ENCODE measurements around the gene FNBP1L.

Gene FNBP1L

DNA sequence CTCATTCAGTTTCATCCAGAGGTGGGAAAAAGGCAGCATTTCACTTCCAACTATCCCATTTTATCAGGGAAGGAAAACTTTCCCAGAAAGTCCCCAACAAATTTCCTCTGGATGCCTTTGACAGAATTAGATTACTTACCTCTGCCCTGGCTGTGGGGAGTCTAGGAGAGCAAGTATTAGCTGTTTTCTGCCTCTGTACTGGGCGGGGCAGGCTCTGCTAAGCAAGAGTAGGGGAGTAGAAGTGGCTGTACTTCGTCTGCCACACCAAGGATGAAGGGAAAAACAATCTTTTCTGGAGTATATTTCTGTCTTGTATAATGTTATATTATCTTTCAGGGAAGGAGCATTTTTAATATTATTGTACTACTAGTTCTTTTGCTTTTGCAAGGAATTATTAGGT is 78.5 kb downstream of the FNBP1L start:
- H3K9me3 ChIP-seq (ENCODE audit: control insufficient read depth in 2 of 2, low read length in 2 of 2), result no peaks in the 10 kb centered on the region
- no peaks in the 10 kb centered on the region for H3K36me3 ChIP-seq (ENCODE audit: control insufficient read depth in 2 of 2, insufficient read depth in 2 of 2, low read length in 2 of 2)
- H3K27ac ChIP-seq (ENCODE audit: low read length), result no peak overlapping the region
- H3K27me3 ChIP-seq (ENCODE audit: control insufficient read depth in 1 of 2, insufficient read depth in 2 of 2, low read length in 2 of 2), result no peaks in the 10 kb centered on the region
- H3K4me1 ChIP-seq (ENCODE audit: control insufficient read depth, insufficient read depth, low read length), result no peaks in the 10 kb centered on the region
- no peak overlapping the region for H3K4me3 ChIP-seq (ENCODE audit: low read length in 2 of 2)
- no peak overlapping the region for H3K9ac ChIP-seq (ENCODE audit: low read length in 2 of 2)

GRCh38 chr1:93528412-93528811 is 80.5 kb downstream of the FNBP1L start:
- Histone ChIP-seq H3K27ac (ENCODE audit: low read length) (no peak overlapping the region), H3K4me1 (ENCODE audit: control insufficient read depth, insufficient read depth, low read length) (no peaks in the 10 kb centered on the region), H3K36me3 (ENCODE audit: control insufficient read depth in 2 of 2, insufficient read depth in 2 of 2, low read length in 2 of 2) (no peaks in the 10 kb centered on the region), H3K9me3 (ENCODE audit: control insufficient read depth in 2 of 2, low read length in 2 of 2) (no peaks in the 10 kb centered on the region), H3K4me3 (ENCODE audit: low read length in 2 of 2) (no peak overlapping the region), H3K9ac (ENCODE audit: low read length in 2 of 2) (no peak overlapping the region), H3K27me3 (ENCODE audit: control insufficient read depth in 1 of 2, insufficient read depth in 2 of 2, low read length in 2 of 2) (no peaks in the 10 kb centered on the region)

- Histone ChIP-seq H3K4me1 (ENCODE audit: control insufficient read depth, insufficient read depth, low read length) (no peaks in the 10 kb centered on the region), H3K27ac (ENCODE audit: low read length) (no peak overlapping the region), H3K27me3 (ENCODE audit: control insufficient read depth in 1 of 2, insufficient read depth in 2 of 2, low read length in 2 of 2) (no peaks in the 10 kb centered on the region), H3K9me3 (ENCODE audit: control insufficient read depth in 2 of 2, low read length in 2 of 2) (no peaks in the 10 kb centered on the region), H3K36me3 (ENCODE audit: control insufficient read depth in 2 of 2, insufficient read depth in 2 of 2, low read length in 2 of 2) (no peaks in the 10 kb centered on the region), H3K4me3 (ENCODE audit: low read length in 2 of 2) (no peak overlapping the region), H3K9ac (ENCODE audit: low read length in 2 of 2) (no peak overlapping the region)
Measured at GRCh38 chr1:93531193-93531592, 83.3 kb downstream of the FNBP1L start.

GRCh38 chr1:93532780-93533378 is 85.0 kb downstream of the FNBP1L start:
- H3K4me1 ChIP-seq (ENCODE audit: control insufficient read depth, insufficient read depth, low read length), result no peaks in the 10 kb centered on the region
- H3K36me3 ChIP-seq (ENCODE audit: control insufficient read depth in 2 of 2, insufficient read depth in 2 of 2, low read length in 2 of 2), result no peaks in the 10 kb centered on the region
- no peak overlapping the region for H3K9ac ChIP-seq (ENCODE audit: low read length in 2 of 2)
- H3K27ac ChIP-seq (ENCODE audit: low read length), result no peak overlapping the region
- no peak overlapping the region for H3K4me3 ChIP-seq (ENCODE audit: low read length in 2 of 2)
- no peaks in the 10 kb centered on the region for H3K27me3 ChIP-seq (ENCODE audit: control insufficient read depth in 1 of 2, insufficient read depth in 2 of 2, low read length in 2 of 2)
- H3K9me3 ChIP-seq (ENCODE audit: control insufficient read depth in 2 of 2, low read length in 2 of 2), result no peaks in the 10 kb centered on the region

DNA sequence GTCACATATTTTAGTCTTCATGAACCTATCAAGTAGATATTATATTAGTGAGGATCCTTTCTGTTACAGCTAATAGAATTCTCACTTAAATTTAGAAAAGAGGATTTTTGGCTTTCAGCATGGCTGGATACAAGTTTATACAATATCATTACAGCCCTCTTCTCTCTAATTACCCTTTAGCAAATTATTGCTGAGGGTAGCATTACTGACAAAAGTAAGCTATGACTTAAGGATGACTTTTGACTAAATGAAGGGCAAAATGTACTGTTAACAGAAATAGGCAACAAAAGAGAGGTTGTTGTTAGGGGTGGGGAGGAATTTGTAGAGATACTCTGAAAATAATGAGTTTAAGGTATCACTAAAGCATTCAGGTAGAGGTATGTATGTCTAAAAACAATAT is 85.8 kb downstream of the FNBP1L start:
- Histone ChIP-seq H3K4me1 (ENCODE audit: control insufficient read depth, insufficient read depth, low read length) (no peaks in the 10 kb centered on the region), H3K9ac (ENCODE audit: low read length in 2 of 2) (no peak overlapping the region), H3K27ac (ENCODE audit: low read length) (no peak overlapping the region), H3K36me3 (ENCODE audit: control insufficient read depth in 2 of 2, insufficient read depth in 2 of 2, low read length in 2 of 2) (no peaks in the 10 kb centered on the region), H3K4me3 (ENCODE audit: low read length in 2 of 2) (no peak overlapping the region), H3K9me3 (ENCODE audit: control insufficient read depth in 2 of 2, low read length in 2 of 2) (no peaks in the 10 kb centered on the region), H3K27me3 (ENCODE audit: control insufficient read depth in 1 of 2, insufficient read depth in 2 of 2, low read length in 2 of 2) (no peaks in the 10 kb centered on the region)

DNA sequence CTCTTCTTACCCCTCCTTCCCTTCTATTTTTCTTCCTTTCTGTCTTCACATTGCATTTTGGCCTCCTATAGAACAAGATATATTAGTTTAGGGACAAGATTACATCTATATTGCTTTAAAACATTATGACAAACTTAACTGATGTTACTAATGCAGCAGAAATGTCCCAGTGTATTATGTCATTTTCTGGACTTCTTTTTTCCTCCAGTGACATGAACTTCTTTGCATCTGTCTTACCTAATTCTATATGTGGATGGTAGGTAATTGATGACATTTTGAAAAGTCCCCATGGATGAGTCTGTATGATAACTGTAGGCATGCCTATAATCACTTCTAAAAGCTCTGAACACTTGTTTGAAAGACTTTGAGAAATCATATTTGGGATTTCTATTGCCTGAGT is 89.5 kb downstream of the FNBP1L start:
- no peak overlapping the region for H3K27ac ChIP-seq (ENCODE audit: low read length)
- H3K27me3 ChIP-seq (ENCODE audit: control insufficient read depth in 1 of 2, insufficient read depth in 2 of 2, low read length in 2 of 2), result no peaks in the 10 kb centered on the region
- H3K4me3 ChIP-seq (ENCODE audit: low read length in 2 of 2), result no peak overlapping the region
- H3K9me3 ChIP-seq (ENCODE audit: control insufficient read depth in 2 of 2, low read length in 2 of 2), result no peaks in the 10 kb centered on the region
- H3K36me3 ChIP-seq (ENCODE audit: control insufficient read depth in 2 of 2, insufficient read depth in 2 of 2, low read length in 2 of 2), result no peaks in the 10 kb centered on the region
- H3K9ac ChIP-seq (ENCODE audit: low read length in 2 of 2), result no peak overlapping the region
- H3K4me1 ChIP-seq (ENCODE audit: control insufficient read depth, insufficient read depth, low read length), result no peaks in the 10 kb centered on the region

- H3K9ac ChIP-seq (ENCODE audit: low read length in 2 of 2), result no peak overlapping the region
- no peaks in the 10 kb centered on the region for H3K4me1 ChIP-seq (ENCODE audit: control insufficient read depth, insufficient read depth, low read length)
- H3K27ac ChIP-seq (ENCODE audit: low read length), result no peak overlapping the region
- no peaks in the 10 kb centered on the region for H3K36me3 ChIP-seq (ENCODE audit: control insufficient read depth in 2 of 2, insufficient read depth in 2 of 2, low read length in 2 of 2)
- H3K4me3 ChIP-seq (ENCODE audit: low read length in 2 of 2), result no peak overlapping the region
- no peaks in the 10 kb centered on the region for H3K9me3 ChIP-seq (ENCODE audit: control insufficient read depth in 2 of 2, low read length in 2 of 2)
- no peaks in the 10 kb centered on the region for H3K27me3 ChIP-seq (ENCODE audit: control insufficient read depth in 1 of 2, insufficient read depth in 2 of 2, low read length in 2 of 2)
Measured at GRCh38 chr1:93537924-93538323, 90.0 kb downstream of the FNBP1L start.

DNA sequence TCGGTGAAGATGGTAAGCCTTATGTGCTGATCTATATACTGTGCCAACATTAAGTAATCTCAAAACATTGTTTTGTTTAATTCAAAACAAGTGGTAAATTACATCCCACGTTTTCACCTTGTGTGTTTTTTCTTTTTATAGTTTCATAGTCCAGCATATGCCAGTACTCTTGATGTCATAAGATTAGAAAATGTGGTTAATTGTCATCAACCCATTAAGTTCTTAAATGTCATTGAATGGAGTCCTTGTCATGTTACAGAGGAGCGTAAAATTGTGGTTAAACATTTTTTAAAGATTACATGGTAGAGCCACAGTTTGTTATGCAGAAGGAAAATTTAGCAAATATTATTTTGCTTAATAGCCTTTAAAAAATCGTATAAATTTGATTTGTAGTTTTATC is 93.1 kb downstream of the FNBP1L start:
- Histone ChIP-seq H3K9me3 (ENCODE audit: control insufficient read depth in 2 of 2, low read length in 2 of 2) (no peaks in the 10 kb centered on the region), H3K27me3 (ENCODE audit: control insufficient read depth in 1 of 2, insufficient read depth in 2 of 2, low read length in 2 of 2) (no peaks in the 10 kb centered on the region), H3K9ac (ENCODE audit: low read length in 2 of 2) (no peak overlapping the region), H3K27ac (ENCODE audit: low read length) (no peak overlapping the region), H3K4me3 (ENCODE audit: low read length in 2 of 2) (no peak overlapping the region), H3K36me3 (ENCODE audit: control insufficient read depth in 2 of 2, insufficient read depth in 2 of 2, low read length in 2 of 2) (no peaks in the 10 kb centered on the region), H3K4me1 (ENCODE audit: control insufficient read depth, insufficient read depth, low read length) (no peaks in the 10 kb centered on the region)

GRCh38 chr1:93542398-93542797 is 94.5 kb downstream of the FNBP1L start:
- no peaks in the 10 kb centered on the region for H3K9me3 ChIP-seq (ENCODE audit: control insufficient read depth in 2 of 2, low read length in 2 of 2)
- no peak overlapping the region for H3K4me3 ChIP-seq (ENCODE audit: low read length in 2 of 2)

GRCh38 chr1:93546162-93546863 is 98.4 kb downstream of the FNBP1L start:
- Histone ChIP-seq H3K9me3 (ENCODE audit: control insufficient read depth in 2 of 2, low read length in 2 of 2) (no peaks in the 10 kb centered on the region), H3K27me3 (ENCODE audit: control insufficient read depth in 1 of 2, insufficient read depth in 2 of 2, low read length in 2 of 2) (no peaks in the 10 kb centered on the region), H3K27ac (ENCODE audit: low read length) (no peak overlapping the region), H3K36me3 (ENCODE audit: control insufficient read depth in 2 of 2, insufficient read depth in 2 of 2, low read length in 2 of 2) (no peaks in the 10 kb centered on the region), H3K9ac (ENCODE audit: low read length in 2 of 2) (no peak overlapping the region), H3K4me1 (ENCODE audit: control insufficient read depth, insufficient read depth, low read length) (no peaks in the 10 kb centered on the region), H3K4me3 (ENCODE audit: low read length in 2 of 2) (no peak overlapping the region)

More at GRCh38 chr1:93542398-93542797, 94.5 kb downstream of the FNBP1L start:
- H3K27ac ChIP-seq (ENCODE audit: low read length), result no peak overlapping the region
- H3K4me1 ChIP-seq (ENCODE audit: control insufficient read depth, insufficient read depth, low read length), result no peaks in the 10 kb centered on the region
- H3K36me3 ChIP-seq (ENCODE audit: control insufficient read depth in 2 of 2, insufficient read depth in 2 of 2, low read length in 2 of 2), result no peaks in the 10 kb centered on the region
- H3K9ac ChIP-seq (ENCODE audit: low read length in 2 of 2), result no peak overlapping the region
- H3K27me3 ChIP-seq (ENCODE audit: control insufficient read depth in 1 of 2, insufficient read depth in 2 of 2, low read length in 2 of 2), result no peaks in the 10 kb centered on the region

GRCh38 chr1:93549131-93549530 is 101.2 kb downstream of the FNBP1L start:
- H3K27me3 ChIP-seq (ENCODE audit: control insufficient read depth in 1 of 2, insufficient read depth in 2 of 2, low read length in 2 of 2), result no peaks in the 10 kb centered on the region
- H3K9me3 ChIP-seq (ENCODE audit: control insufficient read depth in 2 of 2, low read length in 2 of 2), result no peaks in the 10 kb centered on the region
- H3K4me3 ChIP-seq (ENCODE audit: low read length in 2 of 2), result no peak overlapping the region
- H3K4me1 ChIP-seq (ENCODE audit: control insufficient read depth, insufficient read depth, low read length), result no peaks in the 10 kb centered on the region
- no peaks in the 10 kb centered on the region for H3K36me3 ChIP-seq (ENCODE audit: control insufficient read depth in 2 of 2, insufficient read depth in 2 of 2, low read length in 2 of 2)
- no peak overlapping the region for H3K9ac ChIP-seq (ENCODE audit: low read length in 2 of 2)
- no peak overlapping the region for H3K27ac ChIP-seq (ENCODE audit: low read length)
